OCI-LY3 (cell line): Measurements from ENCODE around the gene USH2A.

Experiments used
- CTCF ChIP-seq: fragments of 200-600, 300-600 bp; sonication (generic); IDR thresholded peaks from 2 replicates; pipeline ENCODE4 v1.5.1; 2014; ENCODE audit warnings: antibody characterized with exemption, low read length, low read depth
- EZH2phosphoT487 ChIP-seq: fragments of 200-600 bp; shearing (Covaris generic); IDR thresholded peaks from 2 replicates; pipeline ENCODE4 v1.6.1; 2018; ENCODE audit warnings: antibody characterized with exemption, mixed run types, low read depth

GRCh38 chr1:215669806-215670491 is 753.3 kb downstream of the USH2A start:
- TF ChIP-seq CTCF = no peak
- no peak for TF ChIP-seq EZH2phosphoT487
